Mesenchymal stem cell (in vitro differentiated cells and primary cell): ENCODE data around the gene SPATA45.

ENCODE experiments used
- DNase-seq: peaks from one replicate; pipeline ENCODE4 v3.0.0-alpha.2; 2013
- H2AFZ ChIP-seq: one replicate; pipeline ENCODE4 v1.6.1; 2013; ENCODE audit warnings: low read depth, mild to moderate bottlenecking, control low read depth, inconsistent platforms, low read length, moderate library complexity
- H2AK5ac ChIP-seq: 2 replicates; pipeline ENCODE4 v1.6.1; 2013; ENCODE audit warnings: low read length, moderate library complexity, mild to moderate bottlenecking, inconsistent platforms; ENCODE audit not compliant: severe bottlenecking
- H2BK120ac ChIP-seq: one replicate; pipeline ENCODE4 v1.6.1; 2013; ENCODE audit warnings: low read depth, mild to moderate bottlenecking, inconsistent platforms, low read length, moderate library complexity
- H2BK12ac ChIP-seq, 2 experiments: one replicate each; pipeline ENCODE4 v1.6.1; 2013; ENCODE audit warnings: inconsistent platforms in 2 of 2, low read length in 2 of 2, mild to moderate bottlenecking in 2 of 2, moderate library complexity in 2 of 2, control low read depth in 1 of 2
- H2BK15ac ChIP-seq: one replicate; pipeline ENCODE4 v1.6.1; 2013; ENCODE audit warnings: mild to moderate bottlenecking, low read depth, inconsistent platforms; ENCODE audit not compliant: poor library complexity, severe bottlenecking
- H2BK5ac ChIP-seq: 2 replicates; pipeline ENCODE4 v1.6.1; 2013; ENCODE audit warnings: low read depth, mild to moderate bottlenecking, low read length, control low read depth, inconsistent platforms; ENCODE audit not compliant: poor library complexity, severe bottlenecking
- H3K14ac ChIP-seq, 2 experiments: one replicate each; pipeline ENCODE4 v1.6.1; 2013; ENCODE audit warnings: inconsistent platforms in 2 of 2, low read length in 2 of 2, control low read depth in 1 of 2, mild to moderate bottlenecking in 1 of 2, moderate library complexity in 1 of 2
- H3K18ac ChIP-seq, 2 experiments: one replicate each; pipeline ENCODE4 v1.6.1; 2013; ENCODE audit warnings: inconsistent platforms in 2 of 2, low read length in 2 of 2, control low read depth in 1 of 2, low read depth in 1 of 2, mild to moderate bottlenecking in 1 of 2
- H3K23ac ChIP-seq, 2 experiments: one replicate each; pipeline ENCODE4 v1.6.1; 2013; ENCODE audit warnings: inconsistent platforms in 2 of 2, low read length in 2 of 2, mild to moderate bottlenecking in 2 of 2, moderate library complexity in 2 of 2, control low read depth in 1 of 2
- H3K27ac ChIP-seq: 2 replicates; pipeline ENCODE4 v1.5.1; 2013; ENCODE audit warnings: mild to moderate bottlenecking, moderate library complexity, low read length, control low read depth, inconsistent platforms; ENCODE audit not compliant: poor library complexity, severe bottlenecking
- H3K27me3 ChIP-seq, 2 experiments: 2 replicates each; pipeline versions ENCODE4 v1.6.1 to v1.7.0; 2013; ENCODE audit warnings: low read length in 2 of 2, mild to moderate bottlenecking in 2 of 2, moderate library complexity in 2 of 2, control low read depth in 1 of 2, inconsistent platforms in 1 of 2; ENCODE audit not compliant: control insufficient read depth in 1 of 2, insufficient read depth in 1 of 2
- H3K36me3 ChIP-seq, 2 experiments: 2 replicates each; pipeline versions ENCODE4 v1.6.1 to v1.7.0; 2013; ENCODE audit warnings: low read length in 2 of 2, control low read depth in 1 of 2, inconsistent platforms in 1 of 2, low read depth in 1 of 2, mild to moderate bottlenecking in 1 of 2; ENCODE audit not compliant: insufficient read depth in 2 of 2, control insufficient read depth in 1 of 2
- H3K4ac ChIP-seq, 2 experiments: one replicate each; pipeline ENCODE4 v1.6.1; 2013; ENCODE audit warnings: inconsistent platforms in 2 of 2, low read length in 2 of 2, mild to moderate bottlenecking in 2 of 2, moderate library complexity in 2 of 2, control low read depth in 1 of 2, low read depth in 1 of 2
- H3K4me1 ChIP-seq: 2 replicates; pipeline ENCODE4 v1.6.1; 2013; ENCODE audit warnings: low read depth, low read length, control low read depth; ENCODE audit not compliant: control insufficient read depth, insufficient read depth
- H3K4me2 ChIP-seq: 2 replicates; pipeline ENCODE4 v1.6.1; 2013; ENCODE audit warnings: low read length, mild to moderate bottlenecking, inconsistent platforms; ENCODE audit not compliant: poor library complexity, severe bottlenecking
- H3K4me3 ChIP-seq, 2 experiments: 2 replicates each; pipeline versions ENCODE4 v1.5.1 to v1.7.0; 2013; ENCODE audit warnings: low read length in 2 of 2, mild to moderate bottlenecking in 2 of 2, control low read depth in 1 of 2, low read depth in 1 of 2; ENCODE audit not compliant: insufficient read depth in 1 of 2
- H3K79me1 ChIP-seq: replicated peaks from 2 replicates; pipeline ENCODE4 v1.6.1; 2013; ENCODE audit warnings: mild to moderate bottlenecking, control low read depth, low read length, inconsistent platforms; ENCODE audit not compliant: poor library complexity, severe bottlenecking
- H3K9ac ChIP-seq: 2 replicates; pipeline ENCODE4 v1.7.0; 2013; ENCODE audit warnings: mild to moderate bottlenecking, low read length, moderate library complexity
- H3K9me3 ChIP-seq: 2 replicates; pipeline ENCODE4 v1.7.0; 2013; ENCODE audit warnings: mild to moderate bottlenecking, low read length; ENCODE audit not compliant: control insufficient read depth
- H4K8ac ChIP-seq: one replicate; pipeline ENCODE4 v1.6.1; 2013; ENCODE audit warnings: inconsistent platforms, mild to moderate bottlenecking, low read length, moderate library complexity
- H4K91ac ChIP-seq: one replicate; pipeline ENCODE4 v1.6.1; 2013; ENCODE audit warnings: mild to moderate bottlenecking, low read length, inconsistent platforms
- WGBS: methylation state at CpG from one replicate; pipeline ENCODE4 v1.1.7; 2013; ENCODE audit warnings: mixed read lengths; 5-methylcytosine and 5-hydroxymethylcytosine counted together

SPATA45 gene

DNA sequence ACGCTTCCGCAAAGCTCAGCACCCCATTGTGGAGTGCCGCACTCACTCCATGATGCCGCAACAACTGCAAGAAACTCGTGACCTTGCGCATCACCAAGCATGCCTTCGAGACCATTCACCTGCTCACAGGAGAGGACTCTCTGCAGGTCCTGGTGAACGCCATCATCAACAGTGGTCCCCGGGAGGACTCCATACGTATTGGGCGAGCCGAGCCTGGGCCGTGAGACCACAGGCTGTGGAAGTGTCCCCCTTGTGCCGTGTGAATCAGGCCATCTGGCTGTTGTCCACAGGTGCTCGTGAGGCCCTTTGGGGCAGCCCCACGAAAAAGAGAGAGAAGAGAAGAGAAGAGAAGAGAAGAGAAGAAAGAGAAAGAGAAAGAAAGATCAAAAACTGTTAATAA, 23.2 kb downstream of the SPATA45 start:
- Histone ChIP-seq H3K4ac (no peak overlapping the region), H4K8ac (no peak overlapping the region), H3K4me1 (no peaks in the 10 kb centered on the region), H3K27ac (no peak overlapping the region), H3K79me1 (no peaks in the 10 kb centered on the region), H3K36me3 (no peaks in the 10 kb centered on the region), H3K14ac (no peak overlapping the region), H2BK15ac (no peak overlapping the region), H3K27me3 (no peaks in the 10 kb centered on the region), H3K23ac (no peak overlapping the region), H2BK5ac (no peak overlapping the region), H2BK12ac (no peak overlapping the region), H3K18ac (no peak overlapping the region), H3K9me3 (peaks cover 16% of the 10 kb centered on the region), H2AFZ (no peak overlapping the region), H3K4me3 (no peak overlapping the region), H4K91ac (no peak overlapping the region), H3K4me2 (no peak overlapping the region), H2BK120ac (no peak overlapping the region), H3K9ac (no peak overlapping the region), H2AK5ac (no peak overlapping the region)
- DNase-seq = no peak
- WGBS = 93% methylated on average over 16 of the region's 16 CpGs

DNA sequence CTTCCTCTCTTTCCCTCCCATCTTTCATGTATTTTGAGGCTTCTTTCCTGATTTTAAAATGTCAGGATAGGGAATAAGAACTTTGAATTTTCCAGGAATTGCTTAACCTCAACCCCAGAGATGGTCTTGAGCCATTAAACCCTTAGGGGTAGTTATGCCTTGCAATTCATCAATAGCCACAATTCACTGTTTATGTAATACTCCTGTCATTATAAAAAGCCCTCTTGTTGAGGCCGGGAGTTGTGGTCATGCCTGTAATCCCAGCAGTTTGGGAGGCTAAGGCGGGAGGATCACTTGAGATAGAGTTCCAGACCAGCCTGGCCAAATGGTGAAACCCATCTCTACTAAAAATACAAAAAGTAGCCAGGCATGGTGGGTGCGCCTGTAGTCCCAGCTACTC, 24.5 kb downstream of the SPATA45 start:
- H2BK5ac ChIP-seq = no peak overlapping the region
- H3K4me1 ChIP-seq = no peaks in the 10 kb centered on the region
- 90% methylated on average over 3 of the region's 3 CpGs for WGBS
- H3K79me1 ChIP-seq = no peaks in the 10 kb centered on the region
- H3K27ac ChIP-seq = no peak overlapping the region
- no peak overlapping the region for H3K4me2 ChIP-seq
- DNase-seq = no peak
- H3K9me3 ChIP-seq = peaks cover 16% of the 10 kb centered on the region
- H2AFZ ChIP-seq = no peak overlapping the region
- no peaks in the 10 kb centered on the region for H3K27me3 ChIP-seq
- no peak overlapping the region for H3K18ac ChIP-seq
- H2BK120ac ChIP-seq = no peak overlapping the region
- no peaks in the 10 kb centered on the region for H3K36me3 ChIP-seq
- no peak overlapping the region for H2BK12ac ChIP-seq
- H3K4ac ChIP-seq = no peak overlapping the region
- no peak overlapping the region for H3K14ac ChIP-seq
- H4K8ac ChIP-seq = no peak overlapping the region
- H4K91ac ChIP-seq = no peak overlapping the region
- no peak overlapping the region for H2BK15ac ChIP-seq
- no peak overlapping the region for H3K23ac ChIP-seq
- no peak overlapping the region for H2AK5ac ChIP-seq
- no peak overlapping the region for H3K9ac ChIP-seq
- no peak overlapping the region for H3K4me3 ChIP-seq

GRCh38 chr1:212820969-212821368, 26.5 kb downstream of the SPATA45 start:
- H3K4me2 ChIP-seq = no peak overlapping the region
- no peak overlapping the region for H2AK5ac ChIP-seq
- no peaks in the 10 kb centered on the region for H3K4me1 ChIP-seq
- H3K9ac ChIP-seq = no peak overlapping the region
- WGBS = 100% methylated on average over 1 of the region's 2 CpGs
- H2BK5ac ChIP-seq = no peak overlapping the region
- no peak overlapping the region for H3K18ac ChIP-seq
- no peaks in the 10 kb centered on the region for H3K79me1 ChIP-seq
- H3K27me3 ChIP-seq = no peaks in the 10 kb centered on the region
- H3K14ac ChIP-seq = no peak overlapping the region
- H3K4me3 ChIP-seq = no peak overlapping the region
- no peak overlapping the region for H3K27ac ChIP-seq
- no peaks in the 10 kb centered on the region for H3K36me3 ChIP-seq
- H2BK120ac ChIP-seq = no peak overlapping the region
- H2BK12ac ChIP-seq = no peak overlapping the region
- H3K23ac ChIP-seq = no peak overlapping the region
- H4K8ac ChIP-seq = no peak overlapping the region
- no peak overlapping the region for H3K4ac ChIP-seq
- H2BK15ac ChIP-seq = no peak overlapping the region
- H4K91ac ChIP-seq = no peak overlapping the region
- H2AFZ ChIP-seq = no peak overlapping the region
- peaks cover 11% of the 10 kb centered on the region for H3K9me3 ChIP-seq
- no peak for DNase-seq

GRCh38 chr1:212819726-212820125, 27.7 kb downstream of the SPATA45 start:
- peak; percentile 43 for DNase-seq
- Histone ChIP-seq H3K23ac (no peak overlapping the region), H2BK5ac (no peak overlapping the region), H3K14ac (no peak overlapping the region), H3K4me1 (no peaks in the 10 kb centered on the region), H3K9me3 (no peaks in the 10 kb centered on the region), H3K27me3 (no peaks in the 10 kb centered on the region), H3K18ac (no peak overlapping the region), H3K4ac (no peak overlapping the region), H3K36me3 (no peaks in the 10 kb centered on the region), H3K4me2 (no peak overlapping the region), H3K4me3 (no peak overlapping the region), H4K91ac (no peak overlapping the region), H2BK120ac (no peak overlapping the region), H2AFZ (no peak overlapping the region), H3K9ac (no peak overlapping the region), H4K8ac (no peak overlapping the region), H2AK5ac (no peak overlapping the region), H2BK15ac (no peak overlapping the region), H3K79me1 (no peaks in the 10 kb centered on the region), H2BK12ac (no peak overlapping the region), H3K27ac (no peak overlapping the region)
- 42% methylated on average over 4 of the region's 5 CpGs for WGBS
